Measurements from ENCODE around the gene PROX1. TPM values are rescaled to one million over a fixed set of nuclear protein-coding genes. Genes with fewer than 3 reads are reported as not detected.

The PROX1 gene
- total and polyA plus RNA-seq, 2 experiments from 2014 or later = 4.8 to 15.7 TPM

GRCh38 chr1:214022229-214022791 is 34.5 kb downstream of the PROX1 start:
- H3K27ac ChIP-seq = no peak overlapping the region
- H3K27me3 ChIP-seq = no peaks in the 10 kb centered on the region
- H3K4me1 ChIP-seq (ENCODE audit: insufficient read depth) = no peaks in the 10 kb centered on the region
- H2AFZ ChIP-seq = no peak overlapping the region
- no peak overlapping the region for H3K4me2 ChIP-seq
- H3K9me3 ChIP-seq (ENCODE audit: low read depth) = no peaks in the 10 kb centered on the region
- no peaks in the 10 kb centered on the region for H3K9me2 ChIP-seq (replicated peaks; ENCODE audit: insufficient read depth)
- 84% methylated on average over 5 of the region's 5 CpGs for WGBS (ENCODE audit: low lambda C conversion rate, missing lambda C conversion rate)
- no peaks in the 10 kb centered on the region for H3K36me3 ChIP-seq (replicated peaks; ENCODE audit: insufficient read depth, low read depth)
- H3K79me2 ChIP-seq = no peaks in the 10 kb centered on the region
- H4K20me1 ChIP-seq (ENCODE audit: insufficient read depth, poor library complexity, severe bottlenecking) = no peaks in the 10 kb centered on the region
- TF ChIP-seq EZH2phosphoT487 (IDR thresholded peaks at IDR 0.05; ENCODE audit: low read depth, severe bottlenecking, unreplicated experiment) (no peak), CTCF (IDR thresholded peaks at IDR 0.05; ENCODE audit: poor library complexity) (no peak), EZH2 (IDR thresholded peaks at IDR 0.05; ENCODE audit: borderline replicate concordance) (no peak)
- no peak for DNase-seq (ENCODE audit: low spot score)
- no peak overlapping the region for H3K4me3 ChIP-seq

GRCh38 chr1:214022810-214023425 is 35.1 kb downstream of the PROX1 start:
- 76% methylated on average over 2 of the region's 2 CpGs for WGBS (ENCODE audit: low lambda C conversion rate, missing lambda C conversion rate)
- Histone ChIP-seq H3K36me3 (replicated peaks; ENCODE audit: insufficient read depth, low read depth) (no peaks in the 10 kb centered on the region), H3K79me2 (no peaks in the 10 kb centered on the region), H2AFZ (no peak overlapping the region), H4K20me1 (ENCODE audit: insufficient read depth, poor library complexity, severe bottlenecking) (no peaks in the 10 kb centered on the region), H3K4me3 (no peak overlapping the region), H3K4me1 (ENCODE audit: insufficient read depth) (peaks cover 3% of the 10 kb centered on the region), H3K27ac (no peak overlapping the region), H3K4me2 (no peak overlapping the region), H3K9me3 (ENCODE audit: low read depth) (no peaks in the 10 kb centered on the region), H3K27me3 (no peaks in the 10 kb centered on the region), H3K9me2 (replicated peaks; ENCODE audit: insufficient read depth) (no peaks in the 10 kb centered on the region)
- no peak for TF ChIP-seq EZH2 (IDR thresholded peaks at IDR 0.05; ENCODE audit: borderline replicate concordance)
- no peak for TF ChIP-seq EZH2phosphoT487 (IDR thresholded peaks at IDR 0.05; ENCODE audit: low read depth, severe bottlenecking, unreplicated experiment)
- TF ChIP-seq CTCF (IDR thresholded peaks at IDR 0.05; ENCODE audit: poor library complexity) = no peak
- DNase-seq (ENCODE audit: low spot score) = no peak

GRCh38 chr1:214026985-214027384 is 39.2 kb downstream of the PROX1 start:
- Histone ChIP-seq H2AFZ (no peak overlapping the region), H3K4me2 (peak overlapping the region; percentile 9), H3K79me2 (no peaks in the 10 kb centered on the region), H4K20me1 (ENCODE audit: insufficient read depth, poor library complexity, severe bottlenecking) (no peaks in the 10 kb centered on the region), H3K27ac (peak overlapping the region; percentile 29), H3K9me2 (replicated peaks; ENCODE audit: insufficient read depth) (no peaks in the 10 kb centered on the region), H3K4me3 (no peak overlapping the region), H3K4me1 (ENCODE audit: insufficient read depth) (peaks cover 23% of the 10 kb centered on the region), H3K36me3 (replicated peaks; ENCODE audit: insufficient read depth, low read depth) (no peaks in the 10 kb centered on the region), H3K27me3 (no peaks in the 10 kb centered on the region), H3K9me3 (ENCODE audit: low read depth) (no peaks in the 10 kb centered on the region)
- TF ChIP-seq CTCF (IDR thresholded peaks at IDR 0.05; ENCODE audit: poor library complexity) (no peak), EZH2 (IDR thresholded peaks at IDR 0.05; ENCODE audit: borderline replicate concordance) (no peak), EZH2phosphoT487 (IDR thresholded peaks at IDR 0.05; ENCODE audit: low read depth, severe bottlenecking, unreplicated experiment) (no peak)
- 64% methylated on average over 5 of the region's 5 CpGs for WGBS (ENCODE audit: low lambda C conversion rate, missing lambda C conversion rate)
- DNase-seq (ENCODE audit: low spot score) = no peak
